Neural crest cell (in vitro differentiated cells): Measurements from ENCODE around the gene PSMG4. TPM values are rescaled to one million over a fixed set of nuclear protein-coding genes. Genes with fewer than 3 reads are reported as not detected.

Experiments
- DNase-seq: peaks from one replicate; pipeline ENCODE4 v3.0.0; 2021; ENCODE audit warnings: low read depth, mixed read lengths, low spot score
- H3K27ac Mint-ChIP-seq: one replicate; pipeline ENCODE4 v1.8.0; 2021; ENCODE audit warnings: mild to moderate bottlenecking, mixed read lengths; ENCODE audit not compliant: unreplicated experiment
- H3K27me3 Mint-ChIP-seq: 2 replicates; pipeline ENCODE4 v1.8.0; 2021; ENCODE audit warnings: low read depth, mild to moderate bottlenecking, mixed read lengths
- H3K36me3 Mint-ChIP-seq: 2 replicates; pipeline ENCODE4 v1.8.0; 2021; ENCODE audit warnings: low read depth, mild to moderate bottlenecking, mixed read lengths
- H3K4me1 Mint-ChIP-seq: 2 replicates; pipeline ENCODE4 v1.8.0; 2021; ENCODE audit warnings: mixed read lengths
- H3K4me3 Mint-ChIP-seq: one replicate; pipeline ENCODE4 v1.8.0; 2021; ENCODE audit warnings: mild to moderate bottlenecking, mixed read lengths
- H3K9me3 Mint-ChIP-seq: 2 replicates; pipeline ENCODE4 v1.8.0; 2021; ENCODE audit warnings: mixed read lengths
- CTCF ChIP-seq: fragments of 200-600 bp; sonication (generic); conservative IDR thresholded peaks from 2 replicates; pipeline ENCODE4 v1.5.0; 2021; ENCODE audit warnings: antibody characterized with exemption, mild to moderate bottlenecking
- total RNA-seq: library from RNA; stranded (reverse); gene quantifications from 2 replicates; pipeline ENCODE4 v1.2.1, GENCODE V29; 2021

Gene PSMG4
- total RNA-seq, 1 donor from 2014 or later = 27.9 TPM

- no peak overlapping the region for H3K4me3 Mint-ChIP-seq
- TF ChIP-seq CTCF = no peak
- H3K27ac Mint-ChIP-seq = no peak overlapping the region
- no peaks in the 10 kb centered on the region for H3K36me3 Mint-ChIP-seq
- no peaks in the 10 kb centered on the region for H3K27me3 Mint-ChIP-seq
- DNase-seq = no peak
- H3K9me3 Mint-ChIP-seq = no peaks in the 10 kb centered on the region
- peaks cover 9% of the 10 kb centered on the region for H3K4me1 Mint-ChIP-seq
Measured at GRCh38 chr6:3314176-3314575, 55.4 kb downstream of the PSMG4 start.

- DNase-seq = no peak
- no peak overlapping the region for H3K27ac Mint-ChIP-seq
- H3K4me1 Mint-ChIP-seq = peaks cover 9% of the 10 kb centered on the region
- TF ChIP-seq CTCF = no peak
- H3K4me3 Mint-ChIP-seq = no peak overlapping the region
- no peaks in the 10 kb centered on the region for H3K9me3 Mint-ChIP-seq
- H3K36me3 Mint-ChIP-seq = no peaks in the 10 kb centered on the region
- H3K27me3 Mint-ChIP-seq = no peaks in the 10 kb centered on the region
Measured at GRCh38 chr6:3314621-3315467, 56.1 kb downstream of the PSMG4 start.

- H3K4me3 Mint-ChIP-seq = no peak overlapping the region
- no peaks in the 10 kb centered on the region for H3K9me3 Mint-ChIP-seq
- H3K27me3 Mint-ChIP-seq = no peaks in the 10 kb centered on the region
- no peak for DNase-seq
- H3K27ac Mint-ChIP-seq = no peak overlapping the region
- no peaks in the 10 kb centered on the region for H3K36me3 Mint-ChIP-seq
- H3K4me1 Mint-ChIP-seq = peaks cover 9% of the 10 kb centered on the region
- TF ChIP-seq CTCF = no peak
Measured at GRCh38 chr6:3315841-3316240, 57.1 kb downstream of the PSMG4 start.

GRCh38 chr6:3316331-3316730 is 57.6 kb downstream of the PSMG4 start:
- no peaks in the 10 kb centered on the region for H3K27me3 Mint-ChIP-seq
- no peak overlapping the region for H3K4me3 Mint-ChIP-seq
- TF ChIP-seq CTCF = no peak
- H3K4me1 Mint-ChIP-seq = peaks cover 9% of the 10 kb centered on the region
- H3K9me3 Mint-ChIP-seq = no peaks in the 10 kb centered on the region
- H3K36me3 Mint-ChIP-seq = no peaks in the 10 kb centered on the region
- DNase-seq = no peak
- no peak overlapping the region for H3K27ac Mint-ChIP-seq

GRCh38 chr6:3316818-3317217 is 58.1 kb downstream of the PSMG4 start:
- no peaks in the 10 kb centered on the region for H3K9me3 Mint-ChIP-seq
- DNase-seq = no peak
- no peaks in the 10 kb centered on the region for H3K36me3 Mint-ChIP-seq
- H3K4me1 Mint-ChIP-seq = peaks cover 9% of the 10 kb centered on the region
- H3K4me3 Mint-ChIP-seq = no peak overlapping the region
- no peak overlapping the region for H3K27ac Mint-ChIP-seq
- no peaks in the 10 kb centered on the region for H3K27me3 Mint-ChIP-seq
- TF ChIP-seq CTCF = no peak

Other genes with a start within 250 kb of the PSMG4 start
- 12.1 and 12.2 TPM in 2 replicates for gene RIPK1, start 190.5 kb upstream of the PSMG4 start, total RNA-seq
- gene BPHL, start 140.2 kb upstream of the PSMG4 start, total RNA-seq = 45.7 and 47.4 TPM in 2 replicates
- 167 and 177 TPM in 2 replicates for gene TUBB2A, start 101.4 kb upstream of the PSMG4 start, total RNA-seq
- 655 and 665 TPM in 2 replicates for gene TUBB2B, start 31.3 kb upstream of the PSMG4 start, total RNA-seq
- 12.5 and 14.6 TPM in 2 replicates for gene SLC22A23, start 198.1 kb downstream of the PSMG4 start, total RNA-seq